Activated CD4-positive, alpha-beta T cell treated with anti-CD3 and anti-CD28 coated beads for 1 hour (primary cell): ENCODE results near the gene CDHR5.
"Not testable (repeated sequence)": the region's sequence is repeated elsewhere in the genome, so short reads cannot be mapped to it uniquely, and the experiment has no call there.

Experiments
- DNase-seq: peaks from one replicate; pipeline ENCODE4 v3.0.0-alpha.2; 2020

Gene CDHR5, protein sequence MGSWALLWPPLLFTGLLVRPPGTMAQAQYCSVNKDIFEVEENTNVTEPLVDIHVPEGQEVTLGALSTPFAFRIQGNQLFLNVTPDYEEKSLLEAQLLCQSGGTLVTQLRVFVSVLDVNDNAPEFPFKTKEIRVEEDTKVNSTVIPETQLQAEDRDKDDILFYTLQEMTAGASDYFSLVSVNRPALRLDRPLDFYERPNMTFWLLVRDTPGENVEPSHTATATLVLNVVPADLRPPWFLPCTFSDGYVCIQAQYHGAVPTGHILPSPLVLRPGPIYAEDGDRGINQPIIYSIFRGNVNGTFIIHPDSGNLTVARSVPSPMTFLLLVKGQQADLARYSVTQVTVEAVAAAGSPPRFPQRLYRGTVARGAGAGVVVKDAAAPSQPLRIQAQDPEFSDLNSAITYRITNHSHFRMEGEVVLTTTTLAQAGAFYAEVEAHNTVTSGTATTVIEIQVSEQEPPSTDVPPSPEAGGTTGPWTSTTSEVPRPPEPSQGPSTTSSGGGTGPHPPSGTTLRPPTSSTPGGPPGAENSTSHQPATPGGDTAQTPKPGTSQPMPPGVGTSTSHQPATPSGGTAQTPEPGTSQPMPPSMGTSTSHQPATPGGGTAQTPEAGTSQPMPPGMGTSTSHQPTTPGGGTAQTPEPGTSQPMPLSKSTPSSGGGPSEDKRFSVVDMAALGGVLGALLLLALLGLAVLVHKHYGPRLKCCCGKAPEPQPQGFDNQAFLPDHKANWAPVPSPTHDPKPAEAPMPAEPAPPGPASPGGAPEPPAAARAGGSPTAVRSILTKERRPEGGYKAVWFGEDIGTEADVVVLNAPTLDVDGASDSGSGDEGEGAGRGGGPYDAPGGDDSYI

DNA sequence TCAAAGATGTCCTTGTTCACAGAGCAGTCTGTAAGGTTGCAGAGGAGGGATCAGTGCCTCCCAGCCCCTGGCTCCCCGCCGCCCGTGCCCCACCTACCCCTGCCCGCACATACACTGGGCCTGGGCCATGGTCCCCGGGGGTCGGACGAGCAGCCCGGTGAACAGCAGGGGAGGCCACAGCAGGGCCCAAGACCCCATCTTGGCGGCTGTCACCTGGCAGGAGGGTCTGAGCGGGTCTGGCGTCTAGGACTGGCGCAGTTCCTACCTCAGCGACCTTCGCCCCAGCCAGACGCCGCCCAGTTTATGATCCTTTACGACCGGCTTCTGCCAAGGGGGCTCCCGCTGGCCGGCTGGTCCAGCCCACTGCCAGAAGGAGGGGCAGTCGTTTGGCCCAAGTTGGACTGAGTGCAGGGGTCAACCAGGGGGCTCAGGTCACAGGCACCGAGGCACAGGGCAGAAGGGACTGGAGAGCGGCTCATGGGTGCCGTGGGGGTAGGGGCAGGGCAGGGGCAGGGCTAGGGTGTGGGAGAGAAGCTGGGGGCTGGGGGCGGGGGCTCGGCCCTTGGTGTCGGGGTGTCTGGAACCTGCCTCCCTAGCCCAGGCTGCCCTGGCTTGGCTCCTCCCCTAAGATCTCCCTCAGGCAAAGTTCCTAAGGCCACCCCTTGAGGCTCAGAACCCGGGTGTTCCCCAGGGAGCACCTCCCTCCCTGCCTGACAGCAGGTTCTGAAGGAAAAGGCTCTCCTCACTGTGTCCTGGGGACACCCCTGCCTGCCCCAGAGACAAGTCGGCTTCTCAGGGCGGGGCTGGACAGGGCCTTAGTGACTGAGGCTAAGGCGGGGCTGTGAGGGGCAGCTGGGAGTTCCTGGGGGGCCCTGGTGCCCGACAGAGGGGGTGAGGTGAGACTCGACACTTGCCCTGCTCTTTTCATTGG lies at the start of gene CDHR5:
Gene CDHR5 (minus strand): TSS at position 251 of the 931 bp plus-strand sequence. CDS start 53 bp downstream, at position 198.
- no peak for DNase-seq

DNA sequence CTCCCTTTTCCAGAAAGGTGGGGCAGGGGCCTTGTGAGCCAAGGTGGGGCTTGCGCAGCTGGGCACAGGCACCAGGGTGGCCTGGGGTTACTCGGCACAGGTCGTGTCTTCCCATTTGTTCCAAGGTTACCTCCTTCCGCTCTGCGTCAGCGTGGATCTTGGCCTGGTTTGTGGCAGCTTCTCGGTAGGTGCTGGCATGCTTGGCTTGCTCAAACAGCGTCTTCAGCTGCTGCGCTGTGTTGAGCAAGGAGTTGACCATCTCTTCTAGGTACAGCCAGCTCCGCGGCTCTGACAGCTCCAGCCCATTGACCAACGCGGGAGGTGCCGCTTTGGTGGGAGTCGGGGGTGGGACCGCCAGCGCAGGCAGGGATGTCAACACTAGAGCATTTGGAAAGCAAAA lies 49.7 kb upstream of the CDHR5 start:
- no peak for DNase-seq

DNA sequence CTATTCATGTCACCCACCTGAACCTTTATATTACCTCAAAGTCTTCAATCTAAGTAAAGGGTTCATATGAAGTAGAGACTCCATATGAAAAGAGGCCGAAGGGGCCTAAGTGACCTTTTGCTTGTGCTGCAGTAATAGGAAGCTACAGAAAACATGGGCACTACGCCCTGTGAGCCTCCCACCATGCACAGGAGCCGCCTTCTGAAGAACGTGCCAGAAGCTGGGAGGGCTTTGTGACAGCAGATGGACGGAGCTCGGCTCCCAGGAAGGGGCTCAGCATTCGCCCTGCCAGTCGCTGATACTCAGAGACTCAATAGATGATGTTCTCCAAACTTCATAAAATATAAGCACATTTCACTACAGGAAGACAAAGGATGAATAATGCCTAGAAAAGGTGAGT lies 49.1 kb upstream of the CDHR5 start:
- DNase-seq = no peak

DNA sequence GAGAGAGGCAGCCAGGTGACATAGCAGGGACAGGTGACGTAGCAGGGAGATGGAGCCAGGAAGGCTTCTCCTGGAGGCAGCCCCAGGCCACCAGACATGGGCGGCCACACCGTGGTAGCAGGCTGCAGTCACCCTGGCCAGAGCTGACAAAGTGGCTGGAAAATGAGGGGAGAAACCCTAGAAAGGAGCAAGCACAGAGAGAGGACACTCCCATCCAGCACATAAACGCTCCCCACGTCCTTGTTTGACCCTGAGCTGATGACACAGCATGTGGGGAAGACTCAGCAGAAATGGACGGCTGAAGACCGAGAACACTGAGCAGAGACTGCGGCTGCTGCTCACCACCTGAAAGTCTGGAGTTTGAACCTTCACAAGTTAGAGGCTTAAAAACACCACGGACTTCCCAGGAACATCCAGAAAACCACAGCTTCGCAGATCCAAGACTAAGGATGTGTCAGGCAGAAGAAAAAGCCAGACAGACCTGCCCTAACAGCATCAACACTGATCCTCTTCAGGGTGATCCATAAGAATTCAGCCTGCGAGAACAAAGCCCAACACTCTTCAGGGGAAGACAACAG lies 41.0 kb upstream of the CDHR5 start:
- no peak for DNase-seq

DNA sequence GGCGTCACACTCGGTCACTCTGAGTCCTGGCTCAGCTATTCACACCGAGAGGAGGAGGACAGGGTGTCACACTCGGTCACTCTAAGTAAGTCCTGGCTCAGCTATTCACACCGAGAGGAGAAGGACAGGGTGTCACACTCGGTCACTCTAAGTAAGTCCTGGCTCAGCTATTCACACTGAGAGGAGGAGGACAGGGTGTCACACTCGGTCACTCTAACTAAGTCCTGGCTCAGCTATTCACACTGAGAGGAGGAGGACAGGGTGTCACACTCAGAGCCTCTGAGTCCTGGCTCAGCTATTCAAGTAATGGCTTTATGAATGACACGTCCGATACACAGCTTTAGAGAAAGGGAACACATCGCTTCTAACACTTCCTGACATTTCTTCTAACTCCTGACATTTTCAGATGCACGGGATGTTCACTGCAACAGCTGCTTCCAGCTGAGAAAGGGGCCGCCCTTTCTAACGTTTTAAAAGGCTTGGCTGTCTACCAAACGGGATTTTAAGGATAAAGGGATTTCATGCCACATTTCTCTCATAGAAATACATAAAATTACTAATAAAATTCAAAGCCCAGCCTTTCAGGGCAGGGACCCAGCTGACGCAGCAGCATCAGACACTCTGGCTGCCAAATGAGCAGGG lies 40.4 kb upstream of the CDHR5 start:
- DNase-seq = no peak

DNA sequence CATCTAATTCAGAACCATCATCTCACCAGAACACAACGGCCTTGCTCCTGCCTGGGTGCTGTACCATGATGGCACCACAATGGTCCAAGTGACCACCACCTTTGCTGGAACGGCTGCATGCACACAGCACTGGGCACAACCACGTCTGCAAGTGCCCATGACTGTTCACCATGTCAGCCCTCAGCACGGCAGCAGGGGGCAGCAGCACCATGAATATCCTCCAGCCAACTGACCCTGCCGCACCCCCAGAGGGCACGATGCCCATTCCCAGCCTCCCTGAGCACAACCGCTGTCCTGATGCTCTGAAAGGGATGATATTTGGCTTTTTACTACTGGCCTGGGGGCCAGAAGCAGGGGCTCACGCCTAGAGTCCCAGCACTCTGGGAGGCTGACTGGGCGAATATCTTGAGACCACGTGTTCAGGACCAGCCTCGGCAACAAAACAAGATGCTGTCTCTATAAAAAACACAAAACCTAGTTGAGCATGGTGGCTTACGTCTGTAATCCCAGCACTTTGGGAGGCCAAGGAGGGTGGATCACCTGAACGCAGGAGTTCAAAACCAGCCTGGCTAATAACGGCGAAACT lies 38.0 kb upstream of the CDHR5 start:
- no peak for DNase-seq

DNA sequence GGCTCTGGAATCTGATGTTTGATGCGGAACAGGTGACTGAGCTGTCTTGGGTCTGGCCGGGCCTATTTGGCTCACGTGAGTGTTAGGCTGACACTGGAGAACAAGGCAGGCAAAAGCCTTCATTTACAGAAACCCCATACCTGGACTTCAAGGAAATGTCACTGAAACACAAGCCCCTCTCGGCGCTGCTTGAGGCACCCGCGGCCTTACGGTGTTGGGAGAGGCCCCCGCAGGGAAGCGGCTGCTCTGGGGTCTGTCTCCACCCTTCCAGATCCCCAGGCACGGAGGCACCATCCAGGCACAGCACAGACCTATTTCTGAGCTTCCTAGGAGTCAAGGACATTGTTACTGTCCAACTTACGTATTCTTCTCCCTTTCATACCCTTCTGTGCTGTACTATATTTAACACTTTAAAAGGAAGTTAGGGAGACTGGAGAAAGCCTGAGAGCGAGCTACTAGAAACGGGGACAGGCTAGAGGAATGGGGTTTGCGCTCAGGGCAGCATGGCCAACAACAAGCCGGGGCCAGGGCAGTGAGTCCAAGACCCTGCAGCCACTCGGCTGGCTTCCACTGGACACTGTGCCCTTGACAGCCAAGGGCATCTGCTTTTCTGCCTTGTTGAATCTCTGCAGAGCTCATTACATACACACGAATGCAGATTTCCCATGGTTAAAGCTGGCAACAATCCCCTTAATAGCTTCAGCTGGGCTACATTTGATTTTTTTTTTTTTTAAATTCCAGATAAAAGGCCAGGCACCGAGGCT lies 36.1 kb upstream of the CDHR5 start:
- no peak for DNase-seq

DNA sequence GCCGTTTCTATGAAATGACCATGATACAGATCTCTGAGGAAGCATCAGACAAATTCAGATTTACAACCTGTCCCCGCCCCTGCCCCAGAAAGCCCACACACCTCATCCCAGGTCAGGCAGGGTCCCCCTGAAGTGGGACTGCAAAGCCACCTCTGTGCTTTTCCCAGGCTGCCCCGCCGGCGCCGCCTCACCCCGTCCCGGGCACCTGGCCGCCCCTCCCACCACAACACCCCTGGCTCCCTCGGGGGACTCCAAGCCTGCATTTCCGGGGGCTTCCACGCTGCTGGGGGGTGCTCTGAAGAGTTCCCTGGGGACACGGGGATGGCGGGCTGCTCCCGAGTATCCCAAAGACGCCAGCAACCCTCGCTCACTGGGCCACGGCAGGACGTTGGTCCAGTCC lies 35.5 kb upstream of the CDHR5 start:
- DNase-seq = no peak

DNA sequence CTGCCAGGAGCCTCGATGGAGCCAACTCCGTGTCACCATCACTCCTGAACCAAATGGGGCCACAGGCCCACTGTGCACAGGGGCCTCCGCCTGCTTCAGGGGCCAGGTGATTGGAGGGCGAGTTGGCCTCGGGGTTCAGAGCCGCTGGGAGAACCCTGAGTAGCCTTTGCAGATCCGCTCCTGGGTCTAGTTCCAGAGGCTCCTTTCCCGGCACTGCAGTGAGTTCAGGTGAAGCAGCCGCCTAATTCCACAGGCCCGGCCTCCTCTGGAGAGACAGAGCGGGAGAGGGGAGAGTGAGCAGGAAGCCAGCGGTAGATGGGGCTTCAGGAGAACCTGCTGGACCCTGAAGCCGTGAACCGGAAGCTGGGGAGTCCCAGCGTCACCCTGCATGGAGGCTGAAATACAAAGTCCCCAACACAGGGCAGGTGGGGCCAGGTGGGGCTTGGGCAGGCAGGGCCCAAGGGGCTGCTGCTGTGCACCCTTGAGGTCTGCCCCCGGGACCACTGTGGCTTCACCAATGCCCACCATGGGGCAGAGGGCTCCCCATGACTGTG lies 34.9 kb upstream of the CDHR5 start:
- no peak for DNase-seq

DNA sequence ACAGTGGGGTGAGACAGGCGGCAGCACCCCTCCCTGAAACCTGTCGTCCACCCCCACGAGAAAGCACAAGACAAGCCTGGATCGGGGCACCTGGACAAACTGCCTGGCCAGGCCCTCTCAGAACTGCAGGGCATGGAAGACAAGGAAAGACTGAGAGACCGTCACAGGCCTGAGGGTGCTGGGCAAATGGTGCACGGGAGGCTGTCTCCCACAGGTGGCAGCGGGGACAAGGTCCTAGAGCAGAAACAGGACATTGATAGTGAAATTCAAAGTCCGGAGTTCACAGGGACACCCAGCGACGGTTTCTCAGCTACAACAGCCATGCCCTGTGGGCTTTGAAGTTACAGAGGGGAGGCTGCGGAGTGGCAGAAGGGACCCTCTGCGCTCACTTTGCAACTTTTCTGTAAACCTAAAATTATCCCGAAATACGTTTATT lies 33.0 kb upstream of the CDHR5 start:
- no peak for DNase-seq

DNA sequence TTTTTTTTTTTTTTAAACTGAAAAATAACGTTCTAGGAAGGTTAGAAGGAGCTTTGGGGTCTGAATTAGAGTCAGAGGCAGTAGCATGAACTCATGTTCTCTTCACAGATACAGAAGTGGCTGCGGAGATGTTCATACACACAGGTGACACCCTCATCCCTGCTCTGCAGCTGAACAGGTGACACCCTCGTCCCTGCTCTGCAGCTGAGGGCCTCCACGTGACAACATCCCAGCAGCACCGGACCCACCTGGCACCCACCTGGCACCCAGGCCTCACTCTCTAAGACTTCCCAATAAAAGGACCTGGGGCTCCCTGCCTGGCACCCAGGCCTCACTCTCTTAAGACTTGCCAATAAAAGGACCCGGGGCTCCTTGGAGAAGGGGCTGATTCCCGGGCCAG lies 32.1 kb upstream of the CDHR5 start:
- no peak for DNase-seq

DNA sequence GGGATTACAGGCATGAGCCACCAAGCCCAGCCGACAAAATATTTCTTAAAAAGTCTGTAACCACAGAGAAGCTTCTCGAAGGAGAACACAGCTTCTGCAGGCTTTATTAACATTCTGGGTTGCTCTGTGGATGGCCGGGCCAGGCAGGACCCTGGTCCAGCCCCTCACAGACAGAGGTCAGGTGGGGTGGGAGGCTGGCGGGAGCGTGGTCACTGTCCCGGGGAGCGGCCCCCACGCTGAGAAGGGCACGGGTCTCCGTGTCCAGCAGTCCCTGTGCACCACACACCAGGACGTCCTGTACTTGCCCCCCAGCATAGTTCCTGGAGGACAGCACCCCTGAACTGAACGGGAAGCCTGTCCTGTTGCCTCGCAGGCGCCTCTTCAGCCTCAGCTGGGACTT lies 31.7 kb upstream of the CDHR5 start:
- DNase-seq = no peak

DNA sequence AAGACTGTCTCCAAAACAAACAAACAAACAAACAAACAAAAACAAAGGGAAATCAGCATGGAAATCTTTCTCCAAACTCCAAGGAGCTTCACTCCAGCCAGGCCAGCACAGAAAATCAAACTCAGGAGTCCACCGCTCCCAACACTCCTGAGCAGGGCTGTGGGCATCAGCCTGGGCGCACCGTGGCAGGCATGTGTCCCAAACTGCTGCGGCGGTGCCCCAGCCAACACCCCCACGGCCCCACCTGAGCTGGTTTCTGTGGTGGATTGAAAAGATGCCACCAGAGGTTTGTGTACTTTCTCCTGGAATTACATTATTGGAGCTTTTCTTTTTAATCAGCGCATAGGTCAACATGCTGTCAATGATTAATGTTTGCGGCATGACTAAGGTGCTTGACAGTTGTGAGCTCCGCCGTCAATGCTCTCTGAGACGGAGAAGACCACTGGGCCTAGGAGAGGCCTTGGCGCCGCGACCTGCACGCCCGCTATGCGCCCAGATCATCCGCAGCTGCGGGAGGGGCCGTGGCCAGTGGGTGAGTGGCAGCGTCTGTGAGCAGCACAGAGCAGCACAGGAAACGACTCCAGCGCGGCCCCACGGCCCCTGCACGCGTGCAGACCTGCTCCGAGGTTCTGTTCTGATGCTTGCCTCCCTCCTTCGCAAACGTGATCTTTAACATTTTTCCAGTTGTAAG lies 30.4 kb upstream of the CDHR5 start:
- no peak for DNase-seq

DNA sequence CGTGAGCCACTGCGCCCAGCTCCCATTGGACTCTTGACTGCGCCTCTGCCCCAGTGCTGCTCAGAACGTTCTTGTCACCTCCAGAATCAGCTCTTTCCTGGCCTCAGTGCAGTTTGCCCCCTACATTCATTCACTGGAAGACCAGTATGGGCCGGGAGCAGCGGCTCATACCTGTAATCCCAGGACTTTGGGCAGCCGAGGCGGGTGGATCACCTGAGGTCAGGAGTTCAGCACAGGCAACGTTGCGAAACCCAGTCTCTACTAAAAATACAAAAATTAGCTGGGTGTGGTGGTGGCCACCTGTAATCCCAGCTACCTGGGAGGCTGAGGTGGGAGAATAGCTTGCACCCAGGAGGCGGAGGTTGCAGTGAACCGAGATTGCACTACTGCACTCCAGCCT lies 29.7 kb upstream of the CDHR5 start:
- DNase-seq = not testable (repeated sequence)

DNA sequence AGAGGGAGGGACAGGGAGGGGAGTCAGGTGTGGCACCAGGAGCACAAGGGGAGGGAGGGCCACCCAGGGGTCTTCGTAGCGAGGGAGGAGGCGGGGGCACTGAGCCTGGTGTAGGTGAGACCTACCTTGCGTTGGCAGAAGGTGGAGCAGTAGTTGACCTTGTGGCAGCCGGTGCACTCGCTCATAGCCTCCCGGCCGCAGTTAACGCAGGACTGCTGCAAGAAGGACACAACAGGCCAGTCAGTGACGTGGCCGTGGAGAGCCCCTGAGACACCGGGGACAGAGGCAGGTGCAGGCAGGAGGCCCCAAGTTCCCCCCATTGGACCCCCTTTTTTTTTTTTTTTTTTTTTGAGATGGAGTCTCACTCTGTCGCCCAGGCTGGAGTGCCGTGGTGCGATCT lies 29.1 kb upstream of the CDHR5 start:
- no peak for DNase-seq

DNA sequence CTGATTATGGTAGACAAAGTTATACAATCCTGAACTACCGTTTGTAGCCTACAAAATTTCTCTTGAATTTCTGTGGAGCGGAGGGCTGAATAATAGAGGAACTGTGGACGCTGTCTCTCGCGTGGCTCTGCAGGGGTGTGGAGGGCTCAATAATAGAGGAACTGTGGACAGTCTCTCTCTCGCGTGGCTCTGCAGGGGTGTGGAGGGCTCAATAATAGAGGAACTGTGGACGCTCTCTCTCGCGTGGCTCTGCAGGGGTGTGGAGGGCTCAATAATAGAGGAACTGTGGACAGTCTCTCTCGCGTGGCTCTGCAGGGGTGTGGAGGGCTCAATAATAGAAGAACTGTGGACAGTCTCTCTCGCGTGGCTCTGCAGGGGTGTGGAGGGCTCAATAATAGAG lies 28.4 kb upstream of the CDHR5 start:
- DNase-seq = not testable (repeated sequence)

DNA sequence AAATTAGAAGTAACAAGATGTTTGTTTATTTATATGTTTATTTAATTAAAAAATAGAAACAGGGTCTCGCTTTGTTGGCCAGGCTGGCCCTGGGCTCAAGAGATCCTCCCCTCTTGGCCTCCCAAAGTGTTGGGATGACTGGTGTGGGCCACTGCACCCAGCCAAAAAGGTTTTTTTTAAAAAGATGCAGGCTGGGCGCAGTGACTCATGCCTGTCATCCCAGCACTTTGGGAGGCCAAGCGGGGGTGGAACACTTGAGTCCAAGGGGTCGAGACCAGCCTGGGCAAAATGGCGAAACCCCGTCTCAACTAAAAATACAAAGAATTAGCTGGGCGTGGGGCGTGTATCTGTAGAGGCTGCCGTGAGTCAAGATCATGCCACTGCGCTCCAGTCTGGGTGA lies 25.7 kb upstream of the CDHR5 start:
- no peak for DNase-seq

DNA sequence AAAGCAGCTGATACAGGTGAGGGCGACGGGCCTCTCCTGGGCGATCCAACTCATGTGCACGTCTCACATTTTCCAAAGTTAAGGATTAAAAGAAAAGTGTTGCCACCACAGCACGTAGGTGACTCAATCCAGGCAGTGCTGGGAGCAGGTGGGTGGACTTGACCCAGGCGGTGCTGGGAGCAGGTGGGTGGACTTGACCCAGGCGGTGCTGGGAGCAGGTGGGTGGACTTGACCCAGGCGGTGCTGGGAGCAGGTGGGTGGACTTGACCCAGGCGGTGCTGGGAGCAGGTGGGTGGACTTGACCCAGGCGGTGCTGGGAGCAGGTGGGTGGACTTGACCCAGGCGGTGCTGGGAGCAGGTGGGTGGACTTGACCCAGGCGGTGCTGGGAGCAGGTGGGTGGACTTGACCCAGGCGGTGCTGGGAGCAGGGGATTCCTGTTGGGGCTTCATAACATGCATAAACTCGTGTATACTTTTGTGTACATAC lies 23.0 kb upstream of the CDHR5 start:
- not testable (repeated sequence) for DNase-seq

DNA sequence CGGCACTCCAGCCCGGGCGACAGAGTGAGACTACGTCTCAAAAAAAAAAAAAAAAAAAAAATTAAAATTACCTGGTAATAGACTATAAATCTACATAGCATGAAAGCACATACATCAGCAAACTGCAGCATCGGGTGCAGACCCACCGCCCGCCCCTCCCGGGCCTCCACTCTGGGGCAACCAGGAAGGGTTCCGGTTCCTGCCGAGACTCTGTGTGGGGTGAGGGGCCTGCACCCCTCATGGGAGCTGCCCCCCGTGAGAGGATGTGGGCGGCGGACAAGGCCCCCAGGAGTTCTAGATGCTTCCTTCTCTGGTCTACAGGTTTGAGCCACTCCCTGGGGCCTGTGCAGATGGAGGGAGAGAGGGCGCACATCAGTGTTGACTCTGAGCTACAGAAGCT lies 21.5 kb upstream of the CDHR5 start:
- DNase-seq = no peak

DNA sequence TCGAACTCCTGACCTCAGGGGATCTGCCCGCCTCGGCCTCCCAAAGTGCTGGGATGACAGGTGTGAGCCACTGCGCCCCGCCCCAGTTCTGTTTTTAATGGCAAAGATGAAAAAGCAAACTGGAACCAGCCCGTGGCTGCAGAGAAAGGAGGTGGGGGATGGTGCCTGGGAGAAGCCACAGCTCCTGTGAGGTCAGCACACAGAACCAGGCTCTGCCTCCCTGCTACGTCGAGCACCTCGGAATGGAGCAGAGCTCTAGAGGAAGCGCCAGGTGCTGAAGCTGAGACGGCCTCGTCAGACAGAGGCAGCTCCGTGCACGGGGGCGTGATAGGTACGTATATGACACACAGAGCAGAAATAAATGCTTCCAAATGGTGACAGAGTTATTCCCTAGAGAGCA lies 20.8 kb upstream of the CDHR5 start:
- DNase-seq = no peak
